HFFc6 (cell line): Measurements from ENCODE around the gene ZBTB12. TPM values are rescaled to one million over a fixed set of nuclear protein-coding genes. Genes with fewer than 3 reads are reported as not detected.

Experiments used
- DNase-seq: peaks from one replicate; pipeline ENCODE4 v3.0.0-alpha.2; 2018
- H3K27ac Mint-ChIP-seq: 2 replicates; pipeline ENCODE4 v1.8.0; 2020; ENCODE audit warnings: mild to moderate bottlenecking, mixed read lengths
- H3K27me3 Mint-ChIP-seq: 2 replicates; pipeline ENCODE4 v1.8.0; 2021; ENCODE audit warnings: mild to moderate bottlenecking, moderate library complexity, mixed read lengths; ENCODE audit not compliant: insufficient read depth
- H3K36me3 Mint-ChIP-seq: 2 replicates; pipeline ENCODE4 v1.8.0; 2021; ENCODE audit warnings: low read depth, mixed read lengths
- H3K4me1 Mint-ChIP-seq: 2 replicates; pipeline ENCODE4 v1.8.0; 2020; ENCODE audit warnings: low read depth, mixed read lengths
- H3K4me3 Mint-ChIP-seq: 2 replicates; pipeline ENCODE4 v1.8.0; 2020; ENCODE audit warnings: mild to moderate bottlenecking, moderate library complexity, mixed read lengths
- H3K9me3 Mint-ChIP-seq: 2 replicates; pipeline ENCODE4 v1.8.0; 2020; ENCODE audit warnings: mild to moderate bottlenecking, mixed read lengths
- CTCF ChIP-seq: fragments of 200-600 bp; sonication (generic); IDR thresholded peaks from 2 replicates; pipeline ENCODE4 v1.5.0; 2021; ENCODE audit warnings: antibody characterized with exemption, mild to moderate bottlenecking
- total RNA-seq, 6 experiments: library from RNA; stranded (reverse); fragmentation: NEBNext Ultra II Directional; extraction: Animal tissue kit (Norgen Biotek cat#: 25700); gene quantifications; 2 replicates in 1 of 6; 3 replicates in 5 of 6; pipeline ENCODE4 v1.2.3, GENCODE V29; 2021

The ZBTB12 gene
- total RNA-seq, 6 experiments from 2014 or later: 7.3 to 9.0 (median 8.3) TPM

GRCh38 chr6:31876357-31876756, 25.5 kb downstream of the ZBTB12 start:
- TF ChIP-seq CTCF: no peak
- peaks cover 4% of the 10 kb centered on the region for H3K27me3 Mint-ChIP-seq
- no peak overlapping the region for H3K4me3 Mint-ChIP-seq
- peaks cover 9% of the 10 kb centered on the region for H3K4me1 Mint-ChIP-seq
- peaks cover 14% of the 10 kb centered on the region for H3K36me3 Mint-ChIP-seq
- H3K27ac Mint-ChIP-seq: no peak overlapping the region
- DNase-seq: no peak
- H3K9me3 Mint-ChIP-seq: no peaks in the 10 kb centered on the region

- H3K36me3 Mint-ChIP-seq: peaks cover 9% of the 10 kb centered on the region
- no peak overlapping the region for H3K4me3 Mint-ChIP-seq
- no peak overlapping the region for H3K27ac Mint-ChIP-seq
- DNase-seq: no peak
- H3K4me1 Mint-ChIP-seq: peaks cover 13% of the 10 kb centered on the region
- TF ChIP-seq CTCF: no peak
- H3K27me3 Mint-ChIP-seq: peaks cover 4% of the 10 kb centered on the region
- no peaks in the 10 kb centered on the region for H3K9me3 Mint-ChIP-seq
These were observed 26.0 kb downstream of the ZBTB12 start for GRCh38 chr6:31875877-31876276.

- peaks cover 16% of the 10 kb centered on the region for H3K4me1 Mint-ChIP-seq
These were observed 26.9 kb downstream of the ZBTB12 start for GRCh38 chr6:31874836-31875572.

DNA sequence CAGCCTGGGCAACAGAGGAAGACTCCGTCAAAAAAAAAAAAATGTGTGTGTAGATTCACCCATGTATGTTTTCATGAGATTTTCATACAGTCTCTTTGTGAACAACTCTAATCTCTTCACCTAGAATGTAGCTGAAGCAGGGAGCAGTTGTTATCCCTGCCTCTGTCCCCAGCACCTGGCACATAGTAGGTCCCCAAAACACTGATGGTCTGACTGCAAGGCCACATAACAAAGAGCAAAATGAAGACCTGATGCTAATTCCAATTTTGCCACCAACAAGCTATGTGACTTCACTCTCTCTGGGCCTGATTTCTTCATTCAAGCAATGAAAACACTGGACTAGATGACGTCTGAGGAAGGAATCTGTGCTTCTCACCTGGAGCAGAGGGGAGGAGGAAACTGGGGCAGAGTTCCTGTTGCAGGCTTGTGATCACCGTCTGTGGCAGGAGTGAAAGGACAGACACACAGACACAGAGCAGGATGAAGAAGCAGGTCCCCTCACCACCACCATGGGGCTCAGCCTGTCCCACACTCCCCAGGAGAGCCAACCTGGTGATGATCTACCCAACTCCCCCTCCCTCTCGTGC, 27.7 kb downstream of the ZBTB12 start:
- Mint-ChIP-seq H3K36me3 (no peaks in the 10 kb centered on the region), H3K4me3 (no peak overlapping the region), H3K4me1 (peaks cover 16% of the 10 kb centered on the region), H3K9me3 (no peaks in the 10 kb centered on the region), H3K27me3 (peaks cover 4% of the 10 kb centered on the region), H3K27ac (no peak overlapping the region)
- DNase-seq: no peak
- TF ChIP-seq CTCF: no peak

More at GRCh38 chr6:31874836-31875572, 26.9 kb downstream of the ZBTB12 start:
- H3K27me3 Mint-ChIP-seq: peaks cover 4% of the 10 kb centered on the region
- peaks cover 7% of the 10 kb centered on the region; the same call in 1 of the 2 replicates for H3K36me3 Mint-ChIP-seq
- no peak overlapping the region for H3K4me3 Mint-ChIP-seq
- DNase-seq: peak; percentile 19
- no peak for TF ChIP-seq CTCF
- no peaks in the 10 kb centered on the region for H3K9me3 Mint-ChIP-seq
- H3K27ac Mint-ChIP-seq: no peak overlapping the region

DNA sequence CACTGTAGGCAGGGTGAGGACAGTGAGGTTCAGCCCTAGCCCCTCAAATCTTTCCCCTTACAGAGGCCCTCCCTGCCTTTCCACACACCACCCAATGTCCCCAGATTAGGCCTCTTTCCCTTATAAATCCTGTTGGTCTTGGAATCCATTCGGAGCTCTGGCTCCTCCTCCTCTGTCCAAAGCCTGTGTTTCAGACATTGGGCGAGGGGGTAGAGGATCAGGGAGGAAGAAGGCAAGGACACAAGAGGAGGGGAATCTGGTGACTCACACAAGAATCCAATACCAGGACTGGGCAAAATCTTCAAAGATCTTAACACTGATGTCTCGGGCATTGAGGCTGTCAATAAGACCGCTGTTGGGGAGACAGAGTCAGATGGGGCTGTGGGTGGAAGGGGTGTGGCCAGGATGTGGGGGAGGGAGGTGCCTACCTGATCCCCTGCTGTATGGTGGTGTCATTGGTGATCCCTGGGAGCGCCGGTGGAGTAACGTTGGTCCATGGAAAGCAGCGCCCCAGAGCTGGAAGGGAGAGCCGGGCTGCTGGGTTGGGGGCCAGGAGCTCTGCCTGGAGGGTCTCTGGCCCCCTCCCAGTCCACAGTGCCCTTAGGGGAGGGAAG, 30.7 kb downstream of the ZBTB12 start:
- no peak overlapping the region for H3K27ac Mint-ChIP-seq
- peak; percentile 8 for DNase-seq
- peaks cover 7% of the 10 kb centered on the region for H3K27me3 Mint-ChIP-seq
- H3K9me3 Mint-ChIP-seq: no peaks in the 10 kb centered on the region
- peaks cover 16% of the 10 kb centered on the region for H3K4me1 Mint-ChIP-seq
- TF ChIP-seq CTCF: no peak
- no peaks in the 10 kb centered on the region for H3K36me3 Mint-ChIP-seq
- no peak overlapping the region for H3K4me3 Mint-ChIP-seq
